Astrocyte (in vitro differentiated cells and primary cell): ENCODE measurements around the gene ADAT1. TPM values are rescaled to one million over a fixed set of nuclear protein-coding genes. Genes with fewer than 3 reads are reported as not detected.

Source experiments
- total RNA-seq: library from RNA; stranded (reverse); gene quantifications from 2 replicates; pipeline ENCODE4 v1.2.1, GENCODE V29; 2021

Gene ADAT1
- total RNA-seq, 1 donor from 2014 or later = 37.9 TPM

Other genes starting within 250 kb of the ADAT1 start
- gene CFDP1, start 189.8 kb downstream of the ADAT1 start, total RNA-seq = 36.9 and 38.7 TPM in 2 replicates
- 15.2 and 16.4 TPM in 2 replicates for gene TMEM170A, start 158.6 kb downstream of the ADAT1 start, total RNA-seq
- 2.5 and 3.4 TPM in 2 replicates for gene CHST6, start 127.8 kb downstream of the ADAT1 start, total RNA-seq
- 0.09 TPM in 1 of 2 replicates, not detected in the other for gene CHST5, start 87.2 kb downstream of the ADAT1 start, total RNA-seq
- gene TMEM231, start 67.0 kb downstream of the ADAT1 start, total RNA-seq = 10.5 and 10.7 TPM in 2 replicates
- gene GABARAPL2, start 56.9 kb downstream of the ADAT1 start, total RNA-seq = 108 and 109 TPM in 2 replicates
- gene KARS1, start 24.4 kb upstream of the ADAT1 start, total RNA-seq = 150 and 155 TPM in 2 replicates
- gene TERF2IP, start 24.5 kb upstream of the ADAT1 start, total RNA-seq = 57.4 and 65.7 TPM in 2 replicates
- gene CPHXL2, start 53.7 kb upstream of the ADAT1 start, total RNA-seq = not detected in 2 replicates
- gene DUXB, start 78.2 kb upstream of the ADAT1 start, total RNA-seq = not detected in 2 replicates
- gene CPHXL, start 103.2 kb upstream of the ADAT1 start, total RNA-seq = not detected in 2 replicates